CD4-positive, alpha-beta T cell treated with Interferon alpha-2 for 1 hour (primary cell): ENCODE results near the gene ISG20.

ENCODE experiments used
- DNase-seq, 2 donors: peaks; one replicate each; pipeline ENCODE4 v3.0.0-alpha.2; 2020 to 2022

Gene ISG20

DNA sequence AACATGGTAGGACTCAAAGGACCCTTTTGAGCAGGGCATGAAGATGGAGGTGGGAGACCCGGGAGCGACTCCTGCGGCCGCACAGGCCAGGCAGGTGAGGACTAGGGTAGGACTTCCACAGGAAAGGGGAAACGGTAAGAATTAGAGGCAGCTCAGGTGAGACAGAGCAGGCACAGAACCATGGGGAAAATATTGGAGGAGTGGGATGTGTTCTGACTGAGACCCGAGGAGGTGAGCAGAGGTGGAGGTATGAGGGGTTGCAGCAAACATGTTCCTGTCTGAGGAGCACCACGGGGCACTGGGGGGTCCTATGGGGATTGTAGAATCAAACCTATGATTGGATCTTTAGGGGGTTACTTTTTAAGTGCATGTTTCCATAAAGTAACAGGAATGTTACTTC lies 1.4 kb upstream of the ISG20 start:
- DNase-seq, result no peak

DNA sequence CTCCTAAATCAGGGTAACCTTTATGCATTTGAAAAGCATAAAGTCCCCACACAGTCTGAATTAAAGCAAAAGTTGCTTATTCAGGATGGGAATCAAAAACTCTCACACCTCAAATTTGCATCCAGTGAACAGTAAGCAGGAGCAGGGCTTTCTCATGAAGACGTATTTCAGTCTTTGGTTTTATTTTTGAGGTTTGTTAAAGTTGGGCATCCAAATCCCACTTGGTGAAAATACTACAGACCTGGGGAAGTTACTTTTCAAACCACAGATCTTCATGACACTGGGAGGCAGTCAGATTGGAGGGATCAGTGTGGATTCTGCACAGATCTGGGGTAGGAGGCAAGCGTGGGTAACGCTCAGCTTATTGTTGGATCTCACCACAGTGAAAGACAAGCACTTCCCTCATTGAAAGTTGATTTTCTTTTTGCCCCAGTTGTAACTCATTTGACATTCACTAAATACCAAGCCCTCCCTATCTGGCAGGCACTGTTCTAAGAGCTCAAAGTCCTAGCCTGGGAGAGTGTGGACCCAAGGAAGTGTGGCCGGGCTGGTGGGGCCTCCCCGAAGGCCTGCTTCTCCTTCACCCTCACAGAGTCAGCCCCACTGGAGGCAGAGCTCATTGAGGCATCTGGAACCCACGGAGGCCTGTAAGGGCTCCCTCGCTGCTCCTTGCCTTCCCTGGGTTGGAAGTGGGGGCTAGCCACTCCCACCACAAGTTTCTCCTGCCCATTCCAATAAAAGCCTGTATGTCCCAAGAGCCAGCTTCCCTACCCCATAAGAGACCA lies 783 bp upstream of the ISG20 start:
- DNase-seq, result no peak

DNA sequence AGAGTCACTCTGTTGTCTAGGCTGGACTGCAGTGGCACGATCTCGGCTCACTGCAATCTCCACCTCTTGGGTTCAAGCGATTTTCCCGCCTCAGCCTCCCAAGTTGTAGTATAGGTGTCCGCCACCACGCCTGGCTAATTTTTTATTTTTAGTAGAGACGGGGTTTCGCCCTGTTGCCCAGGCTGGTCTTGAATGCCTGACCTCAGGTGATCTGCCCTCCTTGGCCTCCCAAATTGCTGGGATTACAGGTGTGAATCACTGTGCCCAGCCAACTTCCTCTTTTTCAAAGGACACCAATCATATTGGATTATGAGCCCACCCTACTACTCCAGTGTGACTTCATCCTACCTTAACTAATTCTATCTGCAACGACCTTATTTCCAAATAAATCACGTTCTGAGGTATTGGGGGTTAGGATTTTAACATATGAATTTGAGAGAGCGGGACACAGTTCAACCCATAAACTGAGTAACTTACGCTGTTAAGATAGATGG lies 3.2 kb downstream of the ISG20 start:
- DNase-seq, result peak in 1 of 2 donors; percentile 5

GRCh38 chr15:88642514-88642913 lies 3.7 kb downstream of the ISG20 start:
- peak in 1 of 2 donors; percentile 13 for DNase-seq

DNA sequence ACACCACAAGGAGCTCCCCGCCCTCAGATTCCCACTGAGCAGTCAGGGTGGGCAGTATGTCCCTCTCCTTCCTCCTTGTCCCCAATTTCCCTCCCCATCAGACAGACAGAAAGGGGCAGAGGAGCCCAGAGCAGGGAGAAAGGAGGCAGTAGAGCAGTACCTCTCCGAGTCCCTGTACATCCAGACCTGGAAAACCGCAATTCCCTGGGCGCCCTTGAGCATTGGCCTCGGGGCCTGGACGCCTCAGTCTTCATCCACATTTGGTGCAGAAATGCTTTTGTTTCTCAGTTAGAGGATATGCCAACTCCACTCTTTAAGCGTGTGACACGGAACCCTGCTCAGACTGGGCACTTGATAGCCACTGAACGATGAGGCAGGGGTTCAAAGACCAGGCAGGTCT lies 5.9 kb downstream of the ISG20 start:
- peak in 1 of 2 donors; percentile 17 for DNase-seq

DNA sequence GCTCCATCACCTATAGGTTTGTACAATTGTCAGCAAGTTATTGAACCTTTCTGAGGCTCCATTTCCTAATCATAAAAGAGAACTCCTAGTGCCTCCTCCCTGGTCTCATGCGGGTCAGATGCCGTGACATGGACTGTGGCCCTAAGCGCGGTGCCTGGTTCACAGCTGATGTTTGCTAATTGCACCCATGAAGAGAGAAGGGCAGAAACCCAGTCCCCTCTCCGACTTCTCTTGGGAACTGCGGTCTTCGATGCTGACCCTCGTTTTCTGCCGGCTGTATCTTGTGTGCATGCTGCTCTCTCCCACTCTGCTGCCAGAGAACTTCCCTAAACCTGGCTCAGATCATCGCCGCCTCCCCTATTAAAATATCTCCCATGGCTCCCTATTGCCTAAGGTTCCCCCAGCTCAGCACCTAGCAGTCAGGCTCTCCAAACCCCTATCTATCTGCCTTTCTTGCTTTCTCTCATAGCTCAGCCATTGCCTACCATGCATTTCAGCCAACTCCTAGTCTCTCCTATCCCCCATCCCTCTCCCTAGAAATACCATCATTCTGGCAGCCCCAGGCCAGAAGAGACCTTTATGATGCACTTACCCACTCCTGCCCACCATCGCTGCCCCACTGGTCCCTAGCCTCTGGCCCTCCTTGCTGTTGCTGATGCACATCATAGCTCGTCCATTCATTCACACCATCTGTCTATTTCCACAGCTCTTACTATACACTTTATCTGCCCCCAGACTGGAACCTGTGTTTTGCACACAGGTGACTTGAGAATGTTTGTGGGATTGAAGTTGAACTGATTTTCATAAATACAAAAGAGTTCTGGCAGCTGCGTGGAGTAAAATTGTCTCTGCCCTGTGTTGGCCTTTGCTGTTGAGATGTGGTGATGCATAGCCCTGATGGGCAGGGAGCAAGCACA lies 6.6 kb downstream of the ISG20 start:
- peak; percentile 1 to 7 for DNase-seq

- DNase-seq, result peak; percentile 0 to 20
Observed at GRCh38 chr15:88646088-88646405, 7.2 kb downstream of the ISG20 start.

DNA sequence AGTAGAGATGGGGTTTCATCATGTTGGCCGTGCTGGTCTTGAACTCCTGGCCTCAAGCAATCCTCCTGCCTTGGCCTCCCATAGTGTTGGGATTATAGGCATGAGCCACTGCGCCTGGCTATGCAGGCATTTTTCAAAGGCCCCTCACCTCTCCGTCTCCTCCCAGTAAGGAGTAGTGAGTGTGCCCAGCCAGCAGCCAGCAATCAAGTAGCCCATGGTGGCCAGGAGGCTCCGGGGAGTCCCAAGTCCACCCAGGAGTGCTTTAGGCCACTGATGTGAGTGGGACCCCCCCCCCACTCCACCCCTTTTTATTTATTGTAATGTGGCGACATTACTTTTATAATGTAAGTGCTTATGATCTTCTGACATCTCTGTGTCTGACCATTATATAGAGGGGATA lies 8.1 kb downstream of the ISG20 start:
- peak in 1 of 2 donors; percentile 7 for DNase-seq

- peak in 1 of 2 donors; percentile 32 for DNase-seq
Observed at GRCh38 chr15:88647351-88648105, 8.7 kb downstream of the ISG20 start.

GRCh38 chr15:88648357-88649214 lies 9.8 kb downstream of the ISG20 start:
- DNase-seq, result peak; percentile 66 to 80

DNA sequence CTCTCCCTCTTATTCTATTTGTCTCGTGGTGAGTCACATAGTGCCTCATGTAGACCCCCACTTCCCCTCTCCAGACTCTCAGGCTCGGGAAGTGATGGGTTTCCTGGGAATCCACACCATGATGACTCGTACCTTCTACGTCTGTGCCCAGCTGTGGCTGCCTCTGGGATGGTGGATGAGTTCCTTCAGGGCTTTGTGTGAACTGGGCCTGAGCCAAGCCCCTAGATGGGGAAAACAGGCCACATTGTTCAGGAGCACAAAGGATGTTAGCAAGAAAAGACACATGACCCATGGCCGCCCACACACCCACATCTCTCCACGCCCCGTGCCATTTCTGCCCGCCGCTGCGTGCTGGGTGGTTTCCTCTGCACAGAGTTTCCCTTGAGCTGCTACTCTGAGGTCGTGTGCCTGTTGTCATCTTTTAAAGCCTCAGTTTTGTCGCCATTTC lies 10.5 kb downstream of the ISG20 start:
- DNase-seq, result peak; percentile 67 to 83

DNA sequence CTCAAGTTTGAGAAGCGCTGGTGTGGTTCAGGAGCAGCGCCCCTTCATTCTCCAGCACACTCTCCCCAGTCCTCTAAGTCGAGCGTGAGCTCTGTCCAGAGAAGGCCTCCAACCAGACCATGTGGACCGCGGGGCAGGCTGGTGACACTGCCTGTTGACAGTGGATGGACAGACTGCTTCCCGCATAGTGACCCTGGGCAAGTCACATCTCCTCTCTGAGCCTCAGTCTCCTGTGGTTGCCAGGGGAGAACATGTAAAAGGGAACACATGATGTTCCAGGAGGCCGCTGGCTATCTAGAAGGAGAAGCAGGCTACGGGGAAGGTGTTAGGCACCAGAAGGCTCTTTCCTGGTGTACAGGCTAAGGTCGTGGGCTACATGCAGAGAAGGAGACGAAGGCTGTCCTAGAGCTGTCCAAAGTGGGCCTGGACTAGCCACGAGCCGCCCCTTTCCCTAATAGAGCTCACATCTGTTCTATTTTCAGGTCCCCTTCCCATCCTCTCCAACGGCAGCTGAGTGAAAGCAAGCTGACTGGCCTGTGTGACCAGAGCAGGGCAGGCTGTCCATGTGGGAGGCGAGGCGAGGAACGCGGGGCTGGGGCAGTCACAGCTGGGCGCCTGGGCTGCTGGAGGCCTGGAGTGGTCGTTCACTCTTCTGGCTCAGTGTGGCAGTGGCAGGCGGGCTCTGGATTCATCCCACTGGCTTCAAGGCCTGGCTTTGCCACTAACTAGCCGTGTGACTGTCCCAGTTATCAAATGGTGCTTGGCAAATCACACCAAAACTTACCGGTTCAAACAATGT lies 11.1 kb downstream of the ISG20 start:
- peak in 1 of 2 donors; percentile 14 for DNase-seq

DNA sequence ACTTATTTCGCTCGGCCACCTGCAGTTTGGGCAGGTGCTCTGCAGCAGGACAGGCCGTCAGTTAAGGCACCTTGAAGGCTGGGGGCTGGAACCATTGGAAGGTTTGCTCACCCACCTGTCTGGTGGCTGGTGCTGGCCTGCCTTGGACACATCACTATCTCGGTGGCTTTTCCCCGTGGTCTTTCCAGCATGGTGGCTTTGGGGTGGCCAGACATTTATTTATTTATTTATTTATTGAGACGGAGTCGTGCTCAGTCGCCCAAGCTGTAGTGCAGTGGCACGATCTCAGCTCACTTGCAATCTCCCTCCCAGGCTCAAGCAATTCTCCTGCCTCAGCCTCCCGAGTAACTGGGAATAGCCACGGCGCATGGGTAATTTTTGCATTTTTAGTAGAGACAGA lies 11.7 kb downstream of the ISG20 start:
- DNase-seq, result no peak

DNA sequence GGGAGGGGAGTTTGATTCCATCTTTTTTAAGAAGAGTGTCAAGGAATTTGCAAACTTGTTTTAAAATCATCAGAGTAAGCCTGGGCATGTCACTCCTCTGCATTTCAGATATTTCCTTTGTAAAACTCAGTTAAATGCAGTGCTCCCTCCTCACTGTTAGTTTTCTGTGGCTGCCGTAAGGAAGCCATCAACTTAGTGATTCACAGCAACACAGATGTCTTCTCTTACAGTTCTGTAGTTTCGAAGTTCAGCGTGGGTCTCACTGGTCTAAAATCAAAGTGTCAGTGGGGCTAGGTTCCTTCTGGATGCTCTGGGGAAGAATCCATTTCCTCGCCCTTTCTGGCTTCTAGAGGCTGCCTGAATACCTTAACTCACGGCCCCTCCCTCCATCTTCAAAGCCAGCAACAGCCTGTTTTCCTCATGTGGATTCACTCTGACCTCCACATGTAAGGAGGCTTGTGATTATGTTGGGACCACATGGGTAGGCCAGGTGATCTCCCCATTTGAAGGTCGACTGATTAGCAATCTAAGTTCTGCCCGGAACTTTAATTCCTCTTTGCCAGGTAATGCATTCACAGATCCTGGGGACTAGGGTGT lies 12.4 kb downstream of the ISG20 start:
- DNase-seq, result no peak

- DNase-seq, result peak in 1 of 2 donors; percentile 32
Observed at GRCh38 chr15:88651971-88652370, 13.2 kb downstream of the ISG20 start.

DNA sequence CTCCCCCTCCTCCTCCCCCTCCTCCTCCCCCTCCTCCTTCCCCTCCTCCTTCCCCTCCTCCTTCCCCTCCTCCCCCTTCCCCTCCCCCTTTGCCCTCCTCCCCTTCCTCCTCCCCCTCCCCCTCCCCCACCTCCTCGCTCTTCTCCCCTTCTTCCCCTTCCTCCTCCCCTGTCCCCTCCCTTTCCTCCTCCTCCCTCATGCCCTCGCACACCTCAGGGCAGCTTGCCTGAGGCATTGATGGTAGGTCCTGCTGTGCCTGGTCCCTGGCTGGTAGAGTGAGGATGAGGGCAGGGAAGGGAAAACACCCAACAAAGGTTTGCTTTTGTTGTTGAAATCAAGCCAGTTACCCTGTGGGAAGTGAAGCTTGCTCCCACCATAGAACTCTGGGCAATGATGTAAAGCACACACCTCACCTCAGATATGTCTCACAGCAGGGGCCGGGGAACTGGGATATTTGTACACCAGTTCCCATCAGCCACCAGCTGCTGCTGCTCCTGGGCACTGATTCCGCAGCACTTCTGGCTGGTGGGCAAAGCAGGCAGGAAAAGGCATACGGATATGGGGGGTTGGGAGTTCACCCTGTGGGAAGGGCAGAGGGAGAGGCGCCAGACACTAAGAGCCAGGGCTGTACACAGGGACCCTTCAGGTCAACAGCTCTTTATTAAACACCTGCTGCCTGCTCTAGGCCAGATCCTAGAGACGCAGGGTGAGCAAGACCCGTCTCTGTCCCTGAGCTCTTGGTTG lies 13.8 kb downstream of the ISG20 start:
- peak in 1 of 2 donors; percentile 24 for DNase-seq

DNA sequence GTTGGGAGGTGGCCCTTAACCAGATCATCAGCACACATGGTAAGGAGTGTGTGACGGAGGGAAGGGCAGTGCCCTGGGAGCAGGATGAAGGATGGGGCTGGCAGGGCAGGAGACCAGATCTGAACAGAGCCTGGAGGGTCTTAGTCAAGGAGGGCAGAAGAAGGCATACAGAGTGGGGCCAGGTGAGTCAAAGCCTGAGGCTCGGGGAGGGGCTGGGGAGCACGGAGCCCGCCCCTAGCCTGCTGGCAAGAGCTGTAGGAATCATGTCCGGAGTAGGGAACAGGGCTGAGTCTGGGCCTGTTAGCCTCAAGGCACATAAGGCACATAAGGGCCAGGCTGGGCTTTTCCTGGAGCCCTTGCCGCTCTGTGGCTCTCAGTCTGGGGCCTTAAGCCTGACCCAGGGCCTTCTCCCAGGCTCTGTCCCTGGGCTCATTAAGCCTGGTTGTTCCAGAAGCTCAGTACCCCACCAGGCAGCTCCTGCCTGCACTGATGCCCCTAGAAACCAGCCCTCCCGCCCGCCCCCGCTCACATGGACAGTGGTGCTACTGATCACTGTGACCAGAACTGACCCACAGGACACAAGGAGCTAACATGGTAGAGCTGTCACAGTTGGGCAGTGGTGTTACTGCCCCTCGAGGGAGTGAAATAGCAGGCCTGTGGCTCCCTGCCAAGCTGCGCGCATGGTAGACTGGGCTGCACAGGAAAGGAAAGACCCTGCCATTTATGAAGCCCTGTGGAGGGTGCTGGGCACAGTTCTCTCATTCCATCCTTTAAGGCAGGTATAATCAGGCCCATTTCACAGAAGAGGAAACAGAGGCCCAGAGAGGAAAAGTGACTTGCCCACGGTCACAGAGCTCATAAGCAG lies 14.6 kb downstream of the ISG20 start:
- peak in 1 of 2 donors; percentile 5 for DNase-seq

- peak in 1 of 2 donors; percentile 19 for DNase-seq
Observed at GRCh38 chr15:88654430-88655102, 15.8 kb downstream of the ISG20 start.
